SK-N-SH treated with all-trans-retinoic acid at 6 μM for 48 hours (cell line): ENCODE results near the gene EPHX1.

Experiments
- ATAC-seq: fragments of 200-7000 bp; cut with Tn5 transposase; 3 replicates; pipeline ENCODE4 v1.9.1; 2020; ENCODE audit warnings: mild to moderate bottlenecking, moderate library complexity
- ARNTL ChIP-seq: fragments of 450-650 bp; formaldehyde crosslinking; IDR thresholded peaks from 2 replicates; pipeline ENCODE4 v1.5.0; 2020; ENCODE audit warnings: low read depth, mild to moderate bottlenecking, moderate library complexity, borderline replicate concordance
- BACH2 ChIP-seq: fragments of 250-450 bp; sonication (Bioruptor Pico); IDR thresholded peaks from 2 replicates; pipeline ENCODE4 v1.9.0; 2021; ENCODE audit warnings: mild to moderate bottlenecking, borderline replicate concordance
- CSDC2 ChIP-seq: fragments of 250-450 bp; sonication (Bioruptor Pico); IDR thresholded peaks from 2 replicates; pipeline ENCODE4 v1.5.0; 2020; ENCODE audit warnings: mild to moderate bottlenecking, moderate library complexity
- ESRRG ChIP-seq: fragments of 250-450 bp; sonication (Bioruptor Pico); IDR thresholded peaks from 2 replicates; pipeline ENCODE4 v1.6.1; 2021; ENCODE audit warnings: mild to moderate bottlenecking
- GLIS3 ChIP-seq: fragments of 250-450 bp; sonication (Bioruptor Pico); IDR thresholded peaks from 2 replicates; pipeline ENCODE4 v1.5.0; 2020; ENCODE audit warnings: mild to moderate bottlenecking, moderate library complexity
- ISL1 ChIP-seq: fragments of 250-450 bp; sonication (Bioruptor Pico); IDR thresholded peaks from 2 replicates; pipeline ENCODE4 v2.1.2; 2022; ENCODE audit warnings: mild to moderate bottlenecking, moderate library complexity
- OSR1 ChIP-seq: fragments of 250-450 bp; sonication (Bioruptor Pico); IDR thresholded peaks from 2 replicates; pipeline ENCODE4 v1.8.0; 2022; ENCODE audit warnings: moderate library complexity, mild to moderate bottlenecking, inconsistent platforms
- PPARA ChIP-seq: fragments of 250-450 bp; sonication (Bioruptor Pico); IDR thresholded peaks from 2 replicates; pipeline ENCODE4 v1.5.0; 2020; ENCODE audit warnings: mild to moderate bottlenecking, borderline replicate concordance
- RARB ChIP-seq: fragments of 250-450 bp; sonication (Bioruptor Pico); IDR thresholded peaks from 2 replicates; pipeline ENCODE4 v1.8.0; 2021; ENCODE audit warnings: mild to moderate bottlenecking, moderate library complexity
- SNAI2 ChIP-seq: fragments of 250-450 bp; sonication (Bioruptor Pico); IDR thresholded peaks from 2 replicates; pipeline ENCODE4 v1.5.0; 2020; ENCODE audit warnings: mild to moderate bottlenecking, moderate library complexity
- TCF4 ChIP-seq: fragments of 250-450 bp; sonication (Bioruptor Pico); IDR thresholded peaks from 2 replicates; pipeline ENCODE4 v1.8.0; 2021; ENCODE audit warnings: mild to moderate bottlenecking, moderate library complexity, borderline replicate concordance
- TOX ChIP-seq: fragments of 250-450 bp; sonication (Bioruptor Pico); IDR thresholded peaks from 2 replicates; pipeline ENCODE4 v1.8.0; 2021; ENCODE audit warnings: mild to moderate bottlenecking, moderate library complexity, borderline replicate concordance
- ZC3H10 ChIP-seq: fragments of 250-450 bp; sonication (Bioruptor Pico); IDR thresholded peaks from 2 replicates; pipeline ENCODE4 v1.5.1; 2021; ENCODE audit warnings: mild to moderate bottlenecking, moderate library complexity
- ZFP3 ChIP-seq: fragments of 250-450 bp; sonication (Bioruptor Pico); IDR thresholded peaks from 2 replicates; pipeline ENCODE4 v1.5.0; 2020; ENCODE audit warnings: mild to moderate bottlenecking, moderate library complexity
- ZFP30 ChIP-seq: fragments of 450-650 bp; formaldehyde crosslinking; IDR thresholded peaks from 2 replicates; pipeline ENCODE4 v1.5.0; 2022; ENCODE audit warnings: mild to moderate bottlenecking, moderate library complexity
- ZNF565 ChIP-seq: fragments of 450-650 bp; formaldehyde crosslinking; conservative IDR thresholded peaks from 2 replicates; pipeline ENCODE4 v1.5.0; 2020; ENCODE audit warnings: low read depth, mild to moderate bottlenecking, moderate library complexity
- ZNF8 ChIP-seq: fragments of 450-650 bp; formaldehyde crosslinking; IDR thresholded peaks from 2 replicates; pipeline ENCODE4 v1.5.0; 2020; ENCODE audit warnings: mild to moderate bottlenecking, moderate library complexity
- TF ChIP-seq, protein P1 (sequence below): fragments of 250-450 bp; sonication (Bioruptor Pico); IDR thresholded peaks from 2 replicates; pipeline ENCODE4 v1.5.1; 2021; ENCODE audit warnings: mild to moderate bottlenecking, moderate library complexity
- TF ChIP-seq, protein P2 (sequence below): fragments of 250-450 bp; sonication (Bioruptor Pico); IDR thresholded peaks from 2 replicates; pipeline ENCODE4 v1.8.0; 2021; ENCODE audit warnings: low read depth, mild to moderate bottlenecking, moderate library complexity, borderline replicate concordance
- TF ChIP-seq, protein P3 (sequence below): fragments of 250-450 bp; sonication (Bioruptor Pico); IDR thresholded peaks from 2 replicates; pipeline ENCODE4 v1.8.0; 2020; ENCODE audit warnings: mild to moderate bottlenecking, moderate library complexity, borderline replicate concordance
- TF ChIP-seq, protein P4 (sequence below): fragments of 250-450 bp; sonication (Bioruptor Pico); IDR thresholded peaks from 2 replicates; pipeline ENCODE4 v1.5.0; 2020; ENCODE audit warnings: mild to moderate bottlenecking, moderate library complexity

EPHX1 gene

DNA sequence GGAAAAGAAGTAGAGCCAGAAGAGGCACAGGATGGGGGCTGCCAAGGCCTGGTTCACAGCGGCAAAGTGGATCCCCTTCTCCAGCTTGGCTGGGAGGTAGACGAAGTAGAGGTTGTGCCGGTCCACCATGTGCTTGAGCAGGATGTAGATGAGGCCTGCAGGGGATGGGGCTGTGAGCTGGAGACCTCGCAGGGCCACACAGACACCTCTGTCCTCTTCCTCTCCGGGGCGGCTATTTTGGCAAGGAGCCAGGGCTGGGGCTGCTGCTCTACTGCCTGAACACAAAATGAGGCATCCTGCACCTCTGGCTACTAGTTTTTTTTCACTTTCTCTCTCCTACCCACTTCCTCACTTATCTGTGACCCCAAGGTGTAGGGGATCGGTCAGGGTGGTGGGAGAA lies 40.0 kb downstream of the EPHX1 start:
- ATAC-seq: no peak
- TF ChIP-seq RARB (CRISPR knock-in tag) (no peak), BACH2 (no peak), CSDC2 (CRISPR knock-in tag) (no peak), ZC3H10 (CRISPR knock-in tag) (no peak), OSR1 (no peak), ZNF565 (CRISPR knock-in tag) (no peak), ESRRG (no peak), TCF4 (CRISPR knock-in tag) (no peak), ARNTL (CRISPR knock-in tag) (no peak), SNAI2 (CRISPR knock-in tag) (no peak), ZNF8 (CRISPR knock-in tag) (no peak), ZFP3 (CRISPR knock-in tag) (no peak)
- TF ChIP-seq, protein P1, sequence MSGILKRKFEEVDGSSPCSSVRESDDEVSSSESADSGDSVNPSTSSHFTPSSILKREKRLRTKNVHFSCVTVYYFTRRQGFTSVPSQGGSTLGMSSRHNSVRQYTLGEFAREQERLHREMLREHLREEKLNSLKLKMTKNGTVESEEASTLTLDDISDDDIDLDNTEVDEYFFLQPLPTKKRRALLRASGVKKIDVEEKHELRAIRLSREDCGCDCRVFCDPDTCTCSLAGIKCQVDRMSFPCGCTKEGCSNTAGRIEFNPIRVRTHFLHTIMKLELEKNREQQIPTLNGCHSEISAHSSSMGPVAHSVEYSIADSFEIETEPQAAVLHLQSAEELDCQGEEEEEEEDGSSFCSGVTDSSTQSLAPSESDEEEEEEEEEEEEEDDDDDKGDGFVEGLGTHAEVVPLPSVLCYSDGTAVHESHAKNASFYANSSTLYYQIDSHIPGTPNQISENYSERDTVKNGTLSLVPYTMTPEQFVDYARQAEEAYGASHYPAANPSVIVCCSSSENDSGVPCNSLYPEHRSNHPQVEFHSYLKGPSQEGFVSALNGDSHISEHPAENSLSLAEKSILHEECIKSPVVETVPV (CRISPR knock-in tag): no peak
- TF ChIP-seq, protein P2, sequence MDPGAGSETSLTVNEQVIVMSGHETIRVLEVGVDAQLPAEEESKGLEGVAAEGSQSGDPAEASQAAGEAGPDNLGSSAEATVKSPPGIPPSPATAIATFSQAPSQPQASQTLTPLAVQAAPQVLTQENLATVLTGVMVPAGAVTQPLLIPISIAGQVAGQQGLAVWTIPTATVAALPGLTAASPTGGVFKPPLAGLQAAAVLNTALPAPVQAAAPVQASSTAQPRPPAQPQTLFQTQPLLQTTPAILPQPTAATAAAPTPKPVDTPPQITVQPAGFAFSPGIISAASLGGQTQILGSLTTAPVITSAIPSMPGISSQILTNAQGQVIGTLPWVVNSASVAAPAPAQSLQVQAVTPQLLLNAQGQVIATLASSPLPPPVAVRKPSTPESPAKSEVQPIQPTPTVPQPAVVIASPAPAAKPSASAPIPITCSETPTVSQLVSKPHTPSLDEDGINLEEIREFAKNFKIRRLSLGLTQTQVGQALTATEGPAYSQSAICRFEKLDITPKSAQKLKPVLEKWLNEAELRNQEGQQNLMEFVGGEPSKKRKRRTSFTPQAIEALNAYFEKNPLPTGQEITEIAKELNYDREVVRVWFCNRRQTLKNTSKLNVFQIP (CRISPR knock-in tag): no peak
- TF ChIP-seq, protein P3, sequence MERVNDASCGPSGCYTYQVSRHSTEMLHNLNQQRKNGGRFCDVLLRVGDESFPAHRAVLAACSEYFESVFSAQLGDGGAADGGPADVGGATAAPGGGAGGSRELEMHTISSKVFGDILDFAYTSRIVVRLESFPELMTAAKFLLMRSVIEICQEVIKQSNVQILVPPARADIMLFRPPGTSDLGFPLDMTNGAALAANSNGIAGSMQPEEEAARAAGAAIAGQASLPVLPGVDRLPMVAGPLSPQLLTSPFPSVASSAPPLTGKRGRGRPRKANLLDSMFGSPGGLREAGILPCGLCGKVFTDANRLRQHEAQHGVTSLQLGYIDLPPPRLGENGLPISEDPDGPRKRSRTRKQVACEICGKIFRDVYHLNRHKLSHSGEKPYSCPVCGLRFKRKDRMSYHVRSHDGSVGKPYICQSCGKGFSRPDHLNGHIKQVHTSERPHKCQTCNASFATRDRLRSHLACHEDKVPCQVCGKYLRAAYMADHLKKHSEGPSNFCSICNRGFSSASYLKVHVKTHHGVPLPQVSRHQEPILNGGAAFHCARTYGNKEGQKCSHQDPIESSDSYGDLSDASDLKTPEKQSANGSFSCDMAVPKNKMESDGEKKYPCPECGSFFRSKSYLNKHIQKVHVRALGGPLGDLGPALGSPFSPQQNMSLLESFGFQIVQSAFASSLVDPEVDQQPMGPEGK: no peak
- TF ChIP-seq, protein P4, sequence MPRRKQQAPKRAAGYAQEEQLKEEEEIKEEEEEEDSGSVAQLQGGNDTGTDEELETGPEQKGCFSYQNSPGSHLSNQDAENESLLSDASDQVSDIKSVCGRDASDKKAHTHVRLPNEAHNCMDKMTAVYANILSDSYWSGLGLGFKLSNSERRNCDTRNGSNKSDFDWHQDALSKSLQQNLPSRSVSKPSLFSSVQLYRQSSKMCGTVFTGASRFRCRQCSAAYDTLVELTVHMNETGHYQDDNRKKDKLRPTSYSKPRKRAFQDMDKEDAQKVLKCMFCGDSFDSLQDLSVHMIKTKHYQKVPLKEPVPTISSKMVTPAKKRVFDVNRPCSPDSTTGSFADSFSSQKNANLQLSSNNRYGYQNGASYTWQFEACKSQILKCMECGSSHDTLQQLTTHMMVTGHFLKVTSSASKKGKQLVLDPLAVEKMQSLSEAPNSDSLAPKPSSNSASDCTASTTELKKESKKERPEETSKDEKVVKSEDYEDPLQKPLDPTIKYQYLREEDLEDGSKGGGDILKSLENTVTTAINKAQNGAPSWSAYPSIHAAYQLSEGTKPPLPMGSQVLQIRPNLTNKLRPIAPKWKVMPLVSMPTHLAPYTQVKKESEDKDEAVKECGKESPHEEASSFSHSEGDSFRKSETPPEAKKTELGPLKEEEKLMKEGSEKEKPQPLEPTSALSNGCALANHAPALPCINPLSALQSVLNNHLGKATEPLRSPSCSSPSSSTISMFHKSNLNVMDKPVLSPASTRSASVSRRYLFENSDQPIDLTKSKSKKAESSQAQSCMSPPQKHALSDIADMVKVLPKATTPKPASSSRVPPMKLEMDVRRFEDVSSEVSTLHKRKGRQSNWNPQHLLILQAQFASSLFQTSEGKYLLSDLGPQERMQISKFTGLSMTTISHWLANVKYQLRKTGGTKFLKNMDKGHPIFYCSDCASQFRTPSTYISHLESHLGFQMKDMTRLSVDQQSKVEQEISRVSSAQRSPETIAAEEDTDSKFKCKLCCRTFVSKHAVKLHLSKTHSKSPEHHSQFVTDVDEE (CRISPR knock-in tag): no peak
- TF ChIP-seq, all 23 proteins: peak for 0

DNA sequence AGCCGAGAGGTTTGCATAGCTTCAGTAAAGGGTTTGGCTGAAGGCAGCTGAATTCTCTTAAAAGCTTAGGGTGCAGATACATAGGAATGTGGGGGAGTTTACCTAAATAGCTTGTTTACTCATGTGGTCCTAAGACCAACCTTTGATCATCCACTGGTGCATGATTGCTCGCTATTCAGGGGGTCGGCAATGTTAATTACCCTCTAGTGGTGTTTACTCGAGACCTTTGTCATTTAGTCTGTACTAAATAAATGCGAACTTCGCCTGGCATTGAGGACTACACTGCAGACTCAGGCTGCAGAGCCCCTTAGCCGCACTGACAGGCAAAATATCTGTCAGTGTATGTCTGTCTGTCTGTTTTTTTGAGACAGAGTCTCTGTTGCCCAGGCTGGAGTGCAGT lies 40.4 kb downstream of the EPHX1 start:
- TF ChIP-seq PPARA (CRISPR knock-in tag) (no peak), ZNF565 (CRISPR knock-in tag) (no peak), GLIS3 (CRISPR knock-in tag) (no peak), SNAI2 (CRISPR knock-in tag) (no peak), OSR1 (no peak), TOX (CRISPR knock-in tag) (no peak), ZFP3 (CRISPR knock-in tag) (no peak), ZNF8 (CRISPR knock-in tag) (no peak), ESRRG (no peak), CSDC2 (CRISPR knock-in tag) (no peak), ARNTL (CRISPR knock-in tag) (no peak), ZC3H10 (CRISPR knock-in tag) (no peak), ZFP30 (no peak), ISL1 (no peak), RARB (CRISPR knock-in tag) (no peak), BACH2 (no peak)
- TF ChIP-seq, protein P4 (CRISPR knock-in tag): no peak
- TF ChIP-seq, protein P1 (CRISPR knock-in tag): no peak
- TF ChIP-seq, protein P2 (CRISPR knock-in tag): no peak
- TF ChIP-seq, protein P3: no peak
- no peak for ATAC-seq
